K562 (cell line): ENCODE data around the gene ROPN1L.

Source experiments
- FOXP1 ChIP-seq: sonication (generic); formaldehyde crosslinking; IDR thresholded peaks from 2 replicates; pipeline ENCODE4 v1.8.0; 2022; ENCODE audit warnings: mild to moderate bottlenecking, missing genetic modification reagents
- TF ChIP-seq, protein P1 (sequence below): fragments of 250-450 bp; sonication (Bioruptor Pico); IDR thresholded peaks from 2 replicates; pipeline ENCODE4 v1.9.0; 2021; ENCODE audit warnings: mild to moderate bottlenecking

GRCh38 chr5:10469253-10470050, 27.8 kb downstream of the ROPN1L start:
- no peak for TF ChIP-seq FOXP1
- TF ChIP-seq, protein P1, sequence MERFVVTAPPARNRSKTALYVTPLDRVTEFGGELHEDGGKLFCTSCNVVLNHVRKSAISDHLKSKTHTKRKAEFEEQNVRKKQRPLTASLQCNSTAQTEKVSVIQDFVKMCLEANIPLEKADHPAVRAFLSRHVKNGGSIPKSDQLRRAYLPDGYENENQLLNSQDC = no peak
